Subcutaneous adipose tissue (tissue), 4 donors: ENCODE data around the gene EI24. TPM values are rescaled to one million over a fixed set of nuclear protein-coding genes. Genes with fewer than 3 reads are reported as not detected.

Source experiments
- CTCF ChIP-seq: fragments of 450-650 bp; IDR thresholded peaks from one replicate; pipeline ENCODE4 v1.5.1; 2016; ENCODE audit warnings: low read depth, mild to moderate bottlenecking, control low read depth, antibody characterized with exemption, moderate library complexity
- total RNA-seq, 4 donors: library from RNA; depleted of rRNA; stranded (reverse); fragments of >200 nt; gene quantifications; one replicate each; pipeline ENCODE4 v1.1.0, GENCODE V29; 2016

Gene EI24
- total RNA-seq, 4 donors from 2014 or later = 66.0 to 105 (median 93.3) TPM

- no peak for TF ChIP-seq CTCF
Observed at GRCh38 chr11:125583496-125583895, 14.2 kb downstream of the EI24 start.

DNA sequence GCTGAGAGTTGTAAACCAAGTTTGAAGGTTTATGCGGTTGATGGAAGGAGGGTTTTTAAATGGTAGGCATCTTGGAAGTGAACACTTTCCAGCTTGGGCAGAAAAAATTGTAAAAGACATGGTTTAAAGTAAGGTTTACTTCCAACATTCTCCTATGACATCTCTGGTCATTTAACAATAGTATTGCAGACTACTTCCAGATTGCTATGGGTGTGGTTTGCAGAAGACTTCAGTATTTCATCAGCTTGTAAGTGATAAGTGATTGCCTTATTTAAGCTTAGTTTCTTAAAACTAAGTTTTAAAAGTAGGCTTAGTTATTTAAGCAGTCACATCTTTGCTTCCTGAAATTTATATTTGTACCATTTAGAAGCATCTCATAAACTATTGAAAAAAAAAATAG lies 16.2 kb downstream of the EI24 start:
- no peak for TF ChIP-seq CTCF

GRCh38 chr11:125586623-125587022 lies 17.3 kb downstream of the EI24 start:
- no peak for TF ChIP-seq CTCF

DNA sequence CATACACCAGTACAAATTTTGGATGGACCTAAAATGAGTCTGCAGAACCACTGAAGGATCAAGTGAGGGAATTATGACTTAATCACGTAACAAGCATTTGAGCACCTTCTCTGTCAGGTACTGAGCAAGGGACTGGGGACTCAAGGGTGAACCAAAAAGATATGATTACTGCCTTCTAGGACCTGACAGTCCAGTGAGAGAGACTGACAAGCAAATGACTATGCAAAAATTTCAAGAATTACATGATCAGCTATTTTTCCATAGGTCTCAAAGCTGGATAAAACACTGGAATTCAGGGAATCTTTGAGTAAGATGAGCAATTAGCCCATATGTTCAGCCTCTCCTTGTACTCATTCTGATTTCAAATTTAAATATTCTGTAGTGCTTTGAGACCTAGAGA lies 18.2 kb downstream of the EI24 start:
- TF ChIP-seq CTCF = no peak

DNA sequence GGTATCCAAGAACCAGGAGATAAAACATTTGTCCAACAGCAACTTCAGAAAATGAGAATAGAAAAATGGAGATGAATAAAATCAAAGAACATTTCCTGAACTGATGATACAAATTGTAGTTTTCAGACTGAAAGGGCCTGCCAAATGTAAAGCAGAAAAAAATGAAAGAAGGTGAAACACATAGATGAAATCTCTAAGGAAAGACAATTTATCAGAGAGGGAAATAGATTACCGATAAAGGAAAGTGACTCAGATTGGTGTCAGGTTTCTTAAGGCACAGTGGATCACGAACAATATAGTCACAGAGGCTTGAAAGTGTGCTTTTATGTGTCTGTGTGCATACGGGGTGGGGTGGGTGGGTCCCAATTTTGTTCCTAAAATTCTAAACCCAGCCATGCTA lies 19.2 kb downstream of the EI24 start:
- TF ChIP-seq CTCF = no peak

GRCh38 chr11:125591649-125592304 lies 22.5 kb downstream of the EI24 start:
- no peak for TF ChIP-seq CTCF

- no peak for TF ChIP-seq CTCF
Observed at GRCh38 chr11:125592305-125593113, 23.2 kb downstream of the EI24 start, which contains the start of gene STT3A. Gene STT3A, plus strand, starts transcription at chr11:125592852. Its CDS starts 3,064 bp downstream, at chr11:125595916.
